ENCODE results near the gene FAM98A.

DNA sequence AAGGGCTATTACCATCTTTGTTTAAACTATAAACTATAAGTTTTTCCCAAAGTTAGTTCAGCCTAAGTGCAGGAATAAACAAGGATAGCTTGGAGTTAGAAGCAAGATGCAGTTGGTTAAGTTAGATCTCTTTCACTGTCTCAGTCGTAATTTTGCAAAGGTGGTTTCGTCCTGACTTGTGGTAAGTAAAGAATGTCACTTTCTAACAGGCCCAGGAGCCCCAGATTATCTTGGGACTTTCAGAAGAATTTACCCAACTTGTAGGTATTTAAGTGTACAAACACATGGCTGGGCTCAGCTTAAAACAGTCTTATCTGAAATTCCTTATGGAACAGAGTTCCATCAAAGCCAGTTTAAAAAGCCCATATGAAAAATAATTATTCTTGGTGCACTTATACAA is 18.3 kb upstream of the FAM98A start:
- no peak for TF ChIP-seq POLR2A (IDR thresholded peaks at IDR 0.05)
- TF ChIP-seq, protein P1, sequence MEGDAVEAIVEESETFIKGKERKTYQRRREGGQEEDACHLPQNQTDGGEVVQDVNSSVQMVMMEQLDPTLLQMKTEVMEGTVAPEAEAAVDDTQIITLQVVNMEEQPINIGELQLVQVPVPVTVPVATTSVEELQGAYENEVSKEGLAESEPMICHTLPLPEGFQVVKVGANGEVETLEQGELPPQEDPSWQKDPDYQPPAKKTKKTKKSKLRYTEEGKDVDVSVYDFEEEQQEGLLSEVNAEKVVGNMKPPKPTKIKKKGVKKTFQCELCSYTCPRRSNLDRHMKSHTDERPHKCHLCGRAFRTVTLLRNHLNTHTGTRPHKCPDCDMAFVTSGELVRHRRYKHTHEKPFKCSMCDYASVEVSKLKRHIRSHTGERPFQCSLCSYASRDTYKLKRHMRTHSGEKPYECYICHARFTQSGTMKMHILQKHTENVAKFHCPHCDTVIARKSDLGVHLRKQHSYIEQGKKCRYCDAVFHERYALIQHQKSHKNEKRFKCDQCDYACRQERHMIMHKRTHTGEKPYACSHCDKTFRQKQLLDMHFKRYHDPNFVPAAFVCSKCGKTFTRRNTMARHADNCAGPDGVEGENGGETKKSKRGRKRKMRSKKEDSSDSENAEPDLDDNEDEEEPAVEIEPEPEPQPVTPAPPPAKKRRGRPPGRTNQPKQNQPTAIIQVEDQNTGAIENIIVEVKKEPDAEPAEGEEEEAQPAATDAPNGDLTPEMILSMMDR (IDR thresholded peaks at IDR 0.05): no peak

Measured in adrenal gland (tissue), 5 donors.